ENCODE results near the gene POLR3A.

Gene POLR3A

GRCh38 chr10:77943121-77943901, 86.0 kb downstream of the POLR3A start:
- no peak for DNase-seq (ENCODE audit: low spot score)

- no peak for DNase-seq (ENCODE audit: low spot score)
These were observed 87.5 kb downstream of the POLR3A start for GRCh38 chr10:77941790-77942189.

- DNase-seq (ENCODE audit: low spot score), result no peak
These were observed 88.7 kb downstream of the POLR3A start for GRCh38 chr10:77940627-77941026.

- DNase-seq (ENCODE audit: low spot score), result no peak
These were observed 89.1 kb downstream of the POLR3A start for GRCh38 chr10:77940225-77940624.

DNA sequence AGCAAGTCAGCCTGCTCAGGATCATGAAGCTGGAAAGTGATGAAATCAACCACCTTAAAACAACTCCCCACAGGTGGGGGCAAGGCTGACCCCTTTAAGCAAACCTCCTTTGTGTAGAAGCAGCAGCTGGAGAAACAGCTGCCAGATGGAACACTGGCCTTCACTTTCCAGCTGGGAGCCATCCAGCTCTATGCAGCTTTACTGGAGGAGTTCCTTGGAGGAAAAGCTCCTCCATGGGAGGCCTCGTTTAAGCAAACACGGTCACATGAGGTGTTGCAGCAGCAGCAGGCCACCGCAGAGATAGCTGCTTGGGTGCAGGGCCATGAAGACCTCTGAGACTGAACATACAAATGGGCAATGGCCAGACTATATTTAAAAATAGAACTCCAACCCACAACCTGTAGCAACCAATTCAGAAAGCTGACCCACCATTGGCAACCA, 89.7 kb downstream of the POLR3A start:
- no peak for DNase-seq (ENCODE audit: low spot score)

- DNase-seq (ENCODE audit: low spot score), result no peak
These were observed 92.4 kb downstream of the POLR3A start for GRCh38 chr10:77936697-77937567.

DNA sequence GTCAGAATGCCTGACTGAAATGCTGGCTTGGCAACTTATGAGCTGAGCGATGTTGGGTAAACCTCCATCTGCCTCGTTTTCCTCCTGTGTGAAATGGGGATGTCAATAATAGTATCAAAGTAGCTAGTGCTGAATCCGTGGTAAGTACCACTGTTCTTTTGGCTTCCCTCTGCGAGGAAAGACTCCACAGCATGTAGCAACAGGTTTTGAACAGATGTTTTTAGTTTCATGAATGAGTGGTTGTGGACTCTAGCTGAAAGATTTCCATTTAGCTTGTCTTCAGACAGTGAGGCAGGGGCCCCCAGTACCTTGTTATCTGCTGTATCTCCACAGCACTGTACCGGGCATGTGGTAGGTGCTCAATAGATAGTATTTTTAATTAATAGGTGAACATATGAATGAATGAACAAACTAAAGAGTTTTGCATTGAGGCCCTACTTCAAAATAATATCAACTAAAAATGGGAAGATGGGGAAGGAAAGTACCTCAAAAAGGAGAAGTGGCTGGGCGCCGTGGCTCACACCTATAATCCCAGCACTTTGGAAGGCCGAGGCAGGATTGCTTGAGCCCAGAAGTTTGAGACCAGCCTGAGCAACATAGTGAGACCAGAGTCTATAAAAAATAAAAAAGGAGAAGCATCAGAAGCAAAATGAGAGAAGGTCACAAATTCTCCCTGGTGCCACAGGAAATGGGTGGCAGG, 97.1 kb downstream of the POLR3A start:
- no peak for DNase-seq (ENCODE audit: low spot score)

- DNase-seq (ENCODE audit: low spot score), result no peak
These were observed 101.7 kb downstream of the POLR3A start for GRCh38 chr10:77927402-77928246.

- peak; percentile 58 for DNase-seq (ENCODE audit: low spot score)
These were observed 102.5 kb downstream of the POLR3A start, which contains the start of gene DLG5 for GRCh38 chr10:77926566-77927401. Gene DLG5 (minus strand): TSS chr10:77926755. CDS start chr10:77926520, 235 bp downstream.

GRCh38 chr10:77925795-77926565, 103.3 kb downstream of the POLR3A start:
- DNase-seq (ENCODE audit: low spot score), result peak; percentile 31

DNA sequence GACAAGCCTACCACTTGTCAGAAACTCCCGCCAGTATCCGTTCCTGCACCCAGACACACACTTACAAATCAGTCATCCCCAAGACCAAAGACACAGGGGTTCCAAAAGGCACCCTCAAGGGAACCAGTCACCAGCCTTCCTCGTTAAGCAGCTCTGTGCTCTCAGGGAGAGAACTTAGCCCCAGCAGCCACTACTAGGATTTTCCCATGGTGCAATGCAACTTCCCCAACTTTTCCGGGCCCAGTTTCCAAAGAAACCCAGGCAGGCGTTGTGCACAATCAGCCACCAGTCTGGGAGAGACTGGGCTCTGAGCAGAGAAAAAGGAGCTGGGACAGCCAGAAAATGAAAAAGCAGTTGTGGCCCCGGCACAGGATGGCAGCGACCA, 103.9 kb downstream of the POLR3A start:
- DNase-seq (ENCODE audit: low spot score), result peak; percentile 45

- no peak for DNase-seq (ENCODE audit: low spot score)
These were observed 106.6 kb downstream of the POLR3A start for GRCh38 chr10:77922566-77923179.

DNA sequence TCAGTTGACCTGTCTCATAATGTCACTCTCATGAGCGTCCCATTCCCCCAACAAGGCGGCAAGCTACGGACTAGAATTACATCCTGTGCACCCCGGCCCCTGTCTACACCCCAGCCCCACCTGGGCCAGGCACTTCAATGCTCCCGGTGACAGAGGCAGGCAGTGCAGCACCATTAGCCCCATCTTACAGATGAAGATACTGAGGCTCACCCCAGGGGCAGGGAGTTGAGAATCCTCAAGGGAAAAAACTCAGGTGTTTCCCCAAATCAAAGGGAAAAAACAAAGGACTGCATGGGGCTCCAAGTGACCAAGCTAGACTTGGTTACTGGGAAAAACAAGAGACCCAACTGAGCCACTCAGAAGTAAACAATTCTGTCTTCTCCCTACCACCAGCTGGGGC, 107.3 kb downstream of the POLR3A start:
- DNase-seq (ENCODE audit: low spot score), result no peak

GRCh38 chr10:77921395-77921794, 107.9 kb downstream of the POLR3A start:
- DNase-seq (ENCODE audit: low spot score), result no peak

- no peak for DNase-seq (ENCODE audit: low spot score)
These were observed 108.8 kb downstream of the POLR3A start for GRCh38 chr10:77920495-77920894.

DNA sequence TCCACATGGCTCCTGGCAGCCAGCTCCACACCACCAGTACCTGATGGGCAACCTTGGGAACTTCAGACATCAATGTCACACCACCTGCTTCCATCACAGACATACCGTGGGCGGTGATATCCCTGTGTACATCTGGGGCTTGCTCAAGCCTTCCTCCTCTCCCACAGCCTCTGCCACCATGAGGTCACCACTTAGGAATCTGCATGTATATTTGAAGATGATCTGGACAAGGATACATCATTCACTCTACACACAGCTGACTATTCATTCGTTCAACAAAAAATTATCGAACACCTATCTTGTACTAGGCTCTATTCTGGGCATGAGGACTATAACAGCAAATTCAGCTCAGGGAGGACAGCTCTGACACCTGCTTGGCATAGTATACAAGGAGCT, 109.6 kb downstream of the POLR3A start:
- no peak for DNase-seq (ENCODE audit: low spot score)
